Keratinocyte (primary cell): ENCODE results near the gene TRIM9. TPM values are rescaled to one million over a fixed set of nuclear protein-coding genes. Genes with fewer than 3 reads are reported as not detected.

Source experiments
- DNase-seq: peaks from one replicate; pipeline ENCODE4 v3.0.0-alpha.2; 2011; ENCODE audit warnings: low read depth, missing footprints, low spot score
- FAIRE-seq: peaks from 2 replicates; lab custom pipeline; 2011; peaks lifted over from hg19 to GRCh38; lab: Jason Lieb, UNC
- H2AFZ ChIP-seq: 2 replicates; pipeline ENCODE4 v1.6.0; 2012; ENCODE audit warnings: low read length, control low read depth, inconsistent platforms; ENCODE audit not compliant: control insufficient read depth
- H3K27ac ChIP-seq: 2 replicates; pipeline ENCODE4 v1.5.1; 2011; ENCODE audit warnings: low read length; ENCODE audit not compliant: control insufficient read depth, insufficient read depth
- H3K27me3 ChIP-seq: 3 replicates; pipeline ENCODE4 v1.6.0; 2011; ENCODE audit warnings: low read length; ENCODE audit not compliant: control insufficient read depth, insufficient read depth; ENCODE audit errors: extremely low read depth
- H3K36me3 ChIP-seq, 2 experiments: 2 replicates in 1 of 2; 3 replicates in 1 of 2; pipeline ENCODE4 v1.5.1; 2011; ENCODE audit warnings: low read length in 2 of 2, mild to moderate bottlenecking in 1 of 2; ENCODE audit not compliant: control insufficient read depth in 2 of 2, insufficient read depth in 2 of 2; ENCODE audit errors: extremely low read depth in 1 of 2
- H3K4me1 ChIP-seq: 3 replicates; pipeline ENCODE4 v1.5.1; 2011; ENCODE audit warnings: low read length; ENCODE audit not compliant: control insufficient read depth, insufficient read depth; ENCODE audit errors: extremely low read depth
- H3K4me2 ChIP-seq: 3 replicates; pipeline ENCODE4 v1.6.0; 2011; ENCODE audit warnings: low read depth, low read length; ENCODE audit not compliant: control insufficient read depth, insufficient read depth; ENCODE audit errors: extremely low read depth
- H3K4me3 ChIP-seq, 3 experiments: fragments of 200-600 bp in 1 of 3; sonication (generic) in 1 of 3; 2 replicates in 2 of 3; 3 replicates in 1 of 3; pipeline ENCODE4 v1.5.1; 2011 to 2016; ENCODE audit warnings: low read length in 3 of 3, mild to moderate bottlenecking in 3 of 3, control low read depth in 2 of 3, inconsistent platforms in 1 of 3, low read depth in 1 of 3, mixed read lengths in 1 of 3, mixed run types in 1 of 3, moderate library complexity in 1 of 3; ENCODE audit not compliant: control insufficient read depth in 2 of 3, insufficient read depth in 2 of 3; ENCODE audit errors: extremely low read depth in 1 of 3
- H3K79me2 ChIP-seq: 2 replicates; pipeline ENCODE4 v1.6.0; 2012; ENCODE audit warnings: low read length; ENCODE audit not compliant: control insufficient read depth, insufficient read depth
- H3K9ac ChIP-seq: 3 replicates; pipeline ENCODE4 v1.6.0; 2011; ENCODE audit warnings: low read length; ENCODE audit not compliant: control insufficient read depth, insufficient read depth; ENCODE audit errors: extremely low read depth
- H3K9me1 ChIP-seq: 3 replicates; pipeline ENCODE4 v1.6.0; 2011; ENCODE audit warnings: low read length; ENCODE audit not compliant: control insufficient read depth, insufficient read depth; ENCODE audit errors: extremely low read depth
- H3K9me3 ChIP-seq: 2 replicates; pipeline ENCODE4 v1.5.1; 2012; ENCODE audit warnings: low read depth, low read length; ENCODE audit not compliant: control insufficient read depth
- H4K20me1 ChIP-seq: 3 replicates; pipeline ENCODE4 v1.6.0; 2011; ENCODE audit warnings: low read length; ENCODE audit not compliant: control insufficient read depth, insufficient read depth; ENCODE audit errors: extremely low read depth
- EZH2 ChIP-seq: IDR thresholded peaks from one replicate; pipeline ENCODE4 v1.6.1; 2012; ENCODE audit warnings: inconsistent platforms, mild to moderate bottlenecking, low read length, moderate library complexity
- dilution Hi-C: fragments of 300-500 bp; cut with MboI; formaldehyde crosslinking; loops from one replicate; pipeline ENCODE4 v1.7.0; 2020; ENCODE audit warnings: low sequenced_read_pairs; ENCODE audit not compliant: extremely low pct_ligation_motif_present
- polyA plus RNA-seq, 5 experiments: library from polyadenylated mRNA; depleted of rRNA in 3 of 5; stranded (reverse) in 3 of 5; stranded (forward) in 1 of 5; unstranded in 1 of 5; fragments of >200 nt; gene quantifications; 1 replicate in 1 of 5; 2 replicates in 3 of 5; 3 replicates in 1 of 5; pipeline versions ENCODE4 v1.2.1 to v1.2.3, GENCODE V29; 2011 to 2012; ENCODE audit warnings: missing spikeins in 2 of 5, low read depth in 1 of 5, low replicate concordance in 1 of 5
- TF ChIP-seq, protein P1 (sequence below), 3 experiments: IDR thresholded peaks in 1 of 3; conservative IDR thresholded peaks in 1 of 3; optimal IDR thresholded peaks in 1 of 3; 2 replicates in 2 of 3; 3 replicates in 1 of 3; pipeline versions ENCODE3 to v1.5.1; 2011; ENCODE audit warnings: low read length in 3 of 3, mild to moderate bottlenecking in 3 of 3, moderate library complexity in 2 of 3, control low read depth in 1 of 3, inconsistent platforms in 1 of 3; ENCODE audit not compliant: insufficient read depth in 2 of 3; ENCODE audit errors: extremely low read depth in 1 of 3

Gene TRIM9
- polyA plus RNA-seq, 1 donor (not counting 4 experiments of a cell fraction or from before 2014, with no cell fraction given) = 0.04 TPM

DNA sequence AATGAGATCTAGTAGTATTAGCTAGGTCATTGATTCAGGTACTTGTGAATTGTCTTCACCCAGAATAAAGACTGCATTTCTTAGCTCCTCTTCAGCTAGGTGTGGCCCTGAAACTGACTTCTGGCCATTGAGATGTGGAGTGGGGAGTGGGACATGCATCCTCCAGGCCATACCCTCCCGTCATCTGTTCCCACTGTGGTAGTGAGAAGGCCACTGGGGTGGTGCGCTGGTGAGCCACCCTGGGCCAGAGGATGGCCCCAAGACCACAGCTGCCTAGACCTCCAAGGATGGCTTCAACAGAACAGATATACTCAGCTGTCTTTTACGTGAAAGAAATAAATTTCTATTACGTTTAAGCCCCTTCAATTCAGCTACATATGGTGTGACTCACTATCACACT is 36.5 kb downstream of the TRIM9 start:
- Histone ChIP-seq H3K27me3 (no peaks in the 10 kb centered on the region), H3K9me1 (no peaks in the 10 kb centered on the region), H3K36me3 (no peaks in the 10 kb centered on the region), H4K20me1 (no peaks in the 10 kb centered on the region), H3K4me3 (no peak overlapping the region), H2AFZ (no peak overlapping the region), H3K9ac (no peak overlapping the region), H3K4me1 (no peaks in the 10 kb centered on the region), H3K27ac (no peak overlapping the region), H3K9me3 (no peaks in the 10 kb centered on the region), H3K79me2 (no peaks in the 10 kb centered on the region), H3K4me2 (no peak overlapping the region)
- FAIRE-seq (no peak), DNase-seq (no peak)
- TF ChIP-seq, protein P1, sequence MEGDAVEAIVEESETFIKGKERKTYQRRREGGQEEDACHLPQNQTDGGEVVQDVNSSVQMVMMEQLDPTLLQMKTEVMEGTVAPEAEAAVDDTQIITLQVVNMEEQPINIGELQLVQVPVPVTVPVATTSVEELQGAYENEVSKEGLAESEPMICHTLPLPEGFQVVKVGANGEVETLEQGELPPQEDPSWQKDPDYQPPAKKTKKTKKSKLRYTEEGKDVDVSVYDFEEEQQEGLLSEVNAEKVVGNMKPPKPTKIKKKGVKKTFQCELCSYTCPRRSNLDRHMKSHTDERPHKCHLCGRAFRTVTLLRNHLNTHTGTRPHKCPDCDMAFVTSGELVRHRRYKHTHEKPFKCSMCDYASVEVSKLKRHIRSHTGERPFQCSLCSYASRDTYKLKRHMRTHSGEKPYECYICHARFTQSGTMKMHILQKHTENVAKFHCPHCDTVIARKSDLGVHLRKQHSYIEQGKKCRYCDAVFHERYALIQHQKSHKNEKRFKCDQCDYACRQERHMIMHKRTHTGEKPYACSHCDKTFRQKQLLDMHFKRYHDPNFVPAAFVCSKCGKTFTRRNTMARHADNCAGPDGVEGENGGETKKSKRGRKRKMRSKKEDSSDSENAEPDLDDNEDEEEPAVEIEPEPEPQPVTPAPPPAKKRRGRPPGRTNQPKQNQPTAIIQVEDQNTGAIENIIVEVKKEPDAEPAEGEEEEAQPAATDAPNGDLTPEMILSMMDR (optimal IDR thresholded peaks at IDR 0.05 in 1 of 3, IDR thresholded peaks at IDR 0.05 in 1 of 3, conservative IDR thresholded peaks at IDR 0.05 in 1 of 3; ENCODE audit: extremely low read depth in 1 of 3, insufficient read depth in 2 of 3, low read length in 3 of 3) = no peak
- TF ChIP-seq EZH2 = no peak
- dilution Hi-C loops = no loop called here

- dilution Hi-C loops = no loop called here
- Histone ChIP-seq H3K4me1 (no peaks in the 10 kb centered on the region), H2AFZ (no peak overlapping the region), H3K9me1 (no peaks in the 10 kb centered on the region), H3K79me2 (no peaks in the 10 kb centered on the region), H3K27ac (no peak overlapping the region), H3K27me3 (no peaks in the 10 kb centered on the region), H3K4me2 (no peak overlapping the region), H3K36me3 (no peaks in the 10 kb centered on the region), H3K4me3 (no peak overlapping the region), H4K20me1 (no peaks in the 10 kb centered on the region), H3K9ac (no peak overlapping the region), H3K9me3 (no peaks in the 10 kb centered on the region)
- FAIRE-seq (no peak), DNase-seq (no peak)
- TF ChIP-seq EZH2 = no peak
- TF ChIP-seq, protein P1 (optimal IDR thresholded peaks at IDR 0.05 in 1 of 3, IDR thresholded peaks at IDR 0.05 in 1 of 3, conservative IDR thresholded peaks at IDR 0.05 in 1 of 3; ENCODE audit: extremely low read depth in 1 of 3, insufficient read depth in 2 of 3, low read length in 3 of 3) = no peak
Observed at GRCh38 chr14:51056421-51056820, 38.5 kb downstream of the TRIM9 start.
